Right atrium auricular region (tissue), 2 donors: ENCODE measurements around the gene AIM2. TPM values are rescaled to one million over a fixed set of nuclear protein-coding genes. Genes with fewer than 3 reads are reported as not detected.

Experiments
- DNase-seq: peaks from one replicate; pipeline ENCODE4 v3.0.0-alpha.2; 2019; ENCODE audit warnings: low spot score
- H3K27ac ChIP-seq, 2 donors: fragments of 200-600 bp; sonication (generic); 1 replicate in 1 of 2; 2 replicates in 1 of 2; pipeline ENCODE4 v1.5.1; 2016 to 2019
- H3K27me3 ChIP-seq, 2 donors: fragments of 200-600 bp; sonication (generic); one replicate each; pipeline versions ENCODE4 v1.5.1 to v1.6.0; 2017 to 2019
- H3K36me3 ChIP-seq: fragments of 200-600 bp; sonication (generic); one replicate; pipeline ENCODE4 v1.5.1; 2016
- H3K4me1 ChIP-seq, 2 donors: fragments of 200-600 bp; sonication (generic); one replicate each; pipeline versions ENCODE4 v1.5.1 to v1.6.0; 2017 to 2019
- H3K4me3 ChIP-seq, 2 donors: fragments of 200-600 bp; sonication (generic); 1 replicate in 1 of 2; 2 replicates in 1 of 2; pipeline ENCODE4 v1.5.1; 2017 to 2019; ENCODE audit warnings: mild to moderate bottlenecking in 1 of 2, moderate library complexity in 1 of 2
- H3K9me3 ChIP-seq, 2 donors: fragments of 200-600 bp; sonication (generic); one replicate each; pipeline ENCODE4 v1.5.1; 2019
- CTCF ChIP-seq, 2 donors: fragments of 200-600 bp; sonication (generic); IDR thresholded peaks; one replicate each; pipeline ENCODE4 v1.5.1; 2019; ENCODE audit warnings: antibody characterized with exemption in 2 of 2
- total RNA-seq, 2 donors: library from RNA; depleted of rRNA; stranded (reverse); fragments of >200 nt; gene quantifications; one replicate each; pipeline ENCODE4 v1.1.0, GENCODE V29; 2016

The AIM2 gene
- total RNA-seq, 2 donors from 2014 or later: not detected

DNA sequence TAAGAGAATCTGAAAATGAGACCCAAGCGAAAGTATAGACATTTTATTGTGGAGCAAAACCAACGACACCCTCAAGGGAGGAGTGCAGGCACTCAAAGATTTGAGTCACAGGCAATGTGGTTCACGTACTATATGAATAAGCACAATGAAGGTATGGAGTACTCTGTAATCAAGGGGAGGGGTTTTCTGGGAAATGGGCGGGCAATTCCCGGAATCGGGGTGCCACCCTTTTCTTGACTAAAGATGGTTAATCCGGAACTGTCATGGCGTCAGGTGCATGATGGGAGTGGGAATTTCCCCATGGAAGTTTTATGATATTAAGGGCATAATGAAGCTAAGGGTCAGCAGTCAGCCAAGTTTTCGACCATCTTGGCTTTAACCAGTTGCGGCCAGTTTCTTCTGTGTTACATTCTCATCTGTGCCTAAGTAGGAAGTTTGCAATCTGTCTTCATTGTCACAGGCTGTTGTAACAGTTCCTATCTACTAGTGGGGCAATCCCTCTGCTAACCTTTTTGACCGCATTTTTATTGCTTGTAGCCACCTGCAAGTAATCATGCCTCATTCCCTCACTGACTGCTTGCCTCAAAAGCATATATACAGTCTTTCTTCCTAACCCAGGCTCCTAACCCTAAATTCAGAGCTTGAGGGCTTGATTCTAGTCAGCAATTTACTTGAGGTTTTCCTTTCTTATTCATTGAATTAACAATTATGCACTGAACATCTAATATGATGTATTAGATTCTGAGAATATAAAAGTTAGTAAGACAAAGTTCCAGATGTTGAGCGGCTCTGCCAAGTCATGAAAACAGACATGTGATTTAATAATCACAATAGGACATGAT, 775 bp upstream of the AIM2 start:
- no peak overlapping the region for H3K4me3 ChIP-seq
- no peaks in the 10 kb centered on the region for H3K4me1 ChIP-seq
- TF ChIP-seq CTCF (IDR thresholded peaks at IDR 0.05): no peak
- no peaks in the 10 kb centered on the region for H3K36me3 ChIP-seq
- H3K9me3 ChIP-seq: no peaks in the 10 kb centered on the region
- H3K27me3 ChIP-seq: no peaks in the 10 kb centered on the region
- no peak overlapping the region for H3K27ac ChIP-seq
- no peak for DNase-seq

DNA sequence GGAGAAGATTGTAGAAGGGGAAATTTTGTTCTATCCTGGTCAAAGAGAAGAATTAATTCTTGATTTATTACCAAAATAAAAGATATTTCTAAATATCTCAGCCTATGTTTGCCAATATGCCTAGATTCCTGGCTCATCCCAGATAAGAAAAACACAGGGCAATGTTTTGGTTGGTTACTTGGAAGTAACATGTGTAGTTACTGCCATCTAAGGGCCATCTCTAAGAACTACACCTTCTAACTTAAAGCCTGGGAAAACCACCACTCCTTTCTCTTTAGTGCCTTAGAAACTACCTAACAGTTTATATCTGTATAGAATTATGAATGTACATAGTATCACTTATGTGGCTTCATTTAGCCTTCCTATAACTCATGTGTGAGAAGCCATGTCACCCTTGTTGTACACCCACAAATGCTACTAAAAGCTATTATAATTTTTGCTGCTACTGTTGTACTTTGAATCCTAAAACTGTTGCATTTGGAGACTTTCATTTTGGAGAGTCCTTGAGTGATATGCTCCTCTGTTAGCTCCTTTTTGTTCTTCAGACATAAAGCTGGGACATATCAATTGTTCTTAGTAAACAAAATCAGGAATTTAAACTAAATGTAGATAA, 4.5 kb downstream of the AIM2 start:
- Histone ChIP-seq H3K4me3 (no peak overlapping the region), H3K27ac (no peak overlapping the region), H3K9me3 (no peaks in the 10 kb centered on the region), H3K36me3 (no peaks in the 10 kb centered on the region), H3K27me3 (no peaks in the 10 kb centered on the region), H3K4me1 (no peaks in the 10 kb centered on the region)
- no peak for DNase-seq
- peak; percentile 58 to 75 for TF ChIP-seq CTCF (IDR thresholded peaks at IDR 0.05)

GRCh38 chr1:159068886-159069285, 7.7 kb downstream of the AIM2 start:
- no peak overlapping the region for H3K27ac ChIP-seq
- H3K9me3 ChIP-seq: no peaks in the 10 kb centered on the region
- H3K36me3 ChIP-seq: no peaks in the 10 kb centered on the region
- H3K4me3 ChIP-seq: no peak overlapping the region
- DNase-seq: no peak
- TF ChIP-seq CTCF (IDR thresholded peaks at IDR 0.05): no peak
- H3K27me3 ChIP-seq: no peaks in the 10 kb centered on the region
- H3K4me1 ChIP-seq: no peaks in the 10 kb centered on the region

- no peak overlapping the region for H3K27ac ChIP-seq
- TF ChIP-seq CTCF (IDR thresholded peaks at IDR 0.05): no peak
- DNase-seq: no peak
- H3K36me3 ChIP-seq: no peaks in the 10 kb centered on the region
- H3K27me3 ChIP-seq: no peaks in the 10 kb centered on the region
- H3K4me1 ChIP-seq: no peaks in the 10 kb centered on the region
- no peak overlapping the region for H3K4me3 ChIP-seq
- no peaks in the 10 kb centered on the region for H3K9me3 ChIP-seq
Observed at GRCh38 chr1:159067699-159068621, 8.6 kb downstream of the AIM2 start.

DNA sequence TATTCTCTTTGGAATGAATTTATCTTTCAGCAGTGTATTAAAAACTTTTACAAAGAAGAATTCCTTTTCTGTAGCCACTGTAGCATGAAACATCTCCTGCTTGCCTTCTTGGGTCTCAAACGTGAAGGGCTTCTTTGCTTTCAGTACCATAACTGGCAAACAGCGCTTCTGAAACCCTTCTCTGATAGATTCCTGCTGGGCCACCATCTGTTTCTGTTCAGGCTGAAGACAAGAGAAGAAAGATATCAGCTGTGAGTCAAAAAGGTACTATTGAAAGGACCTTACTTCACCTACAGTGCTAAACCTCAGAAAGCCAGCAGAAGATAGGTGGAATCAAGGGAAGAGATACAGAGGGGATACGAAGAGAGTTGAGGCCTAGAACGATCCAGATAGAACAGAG, 10.5 kb downstream of the AIM2 start:
- H3K9me3 ChIP-seq: no peaks in the 10 kb centered on the region
- no peak for TF ChIP-seq CTCF (IDR thresholded peaks at IDR 0.05)
- no peaks in the 10 kb centered on the region for H3K4me1 ChIP-seq
- no peak for DNase-seq
- no peak overlapping the region for H3K4me3 ChIP-seq
- H3K36me3 ChIP-seq: no peaks in the 10 kb centered on the region
- no peak overlapping the region for H3K27ac ChIP-seq
- H3K27me3 ChIP-seq: no peaks in the 10 kb centered on the region
